HG03442 (cell line): ENCODE data around the gene ZNF341.

Source experiments
- ATAC-seq: cut with Tn5 transposase; IDR thresholded peaks from one replicate; pipeline ENCODE4 v1.9.1; 2021; ENCODE audit warnings: mild to moderate bottlenecking, moderate library complexity; ENCODE audit not compliant: unreplicated experiment

Gene ZNF341

GRCh38 chr20:33701629-33702450, 30.0 kb upstream of the ZNF341 start:
- no peak for ATAC-seq

GRCh38 chr20:33702861-33703260, 28.9 kb upstream of the ZNF341 start:
- no peak for ATAC-seq

- ATAC-seq, result no peak
These were observed 28.2 kb upstream of the ZNF341 start for GRCh38 chr20:33703498-33704137.

- ATAC-seq, result no peak
These were observed 27.4 kb upstream of the ZNF341 start for GRCh38 chr20:33704197-33704924.

GRCh38 chr20:33707668-33708067, 24.1 kb upstream of the ZNF341 start:
- no peak for ATAC-seq

- no peak for ATAC-seq
These were observed 22.4 kb upstream of the ZNF341 start for GRCh38 chr20:33709398-33709797.

GRCh38 chr20:33709905-33710541, 21.8 kb upstream of the ZNF341 start:
- ATAC-seq, result no peak

GRCh38 chr20:33710681-33711445, 20.9 kb upstream of the ZNF341 start:
- no peak for ATAC-seq

- ATAC-seq, result no peak
These were observed 20.4 kb upstream of the ZNF341 start for GRCh38 chr20:33711446-33711738.

GRCh38 chr20:33713865-33714367, 17.9 kb upstream of the ZNF341 start:
- ATAC-seq, result no peak

- ATAC-seq, result no peak
These were observed 15.3 kb upstream of the ZNF341 start for GRCh38 chr20:33716498-33716897.

- ATAC-seq, result no peak
These were observed 12.4 kb upstream of the ZNF341 start for GRCh38 chr20:33719277-33719988.

- peak; percentile 96 for ATAC-seq
These were observed 11.6 kb upstream of the ZNF341 start, which contains the start of gene PXMP4 for GRCh38 chr20:33719989-33720709. Gene PXMP4, minus strand, starts transcription at chr20:33720310. Its CDS starts 103 bp downstream, at chr20:33720207.

GRCh38 chr20:33721391-33722140, 10.2 kb upstream of the ZNF341 start:
- ATAC-seq, result no peak

- no peak for ATAC-seq
These were observed 7.2 kb upstream of the ZNF341 start for GRCh38 chr20:33724439-33725094.

- no peak for ATAC-seq
These were observed 6.1 kb upstream of the ZNF341 start for GRCh38 chr20:33725607-33726264.

- no peak for ATAC-seq
These were observed 4.7 kb upstream of the ZNF341 start for GRCh38 chr20:33727115-33727479.
